NB4 (cell line): ENCODE data around the gene EPHB1.

ENCODE experiments used
- MYC ChIP-seq: IDR thresholded peaks from 2 replicates; pipeline ENCODE4 v1.6.1; 2011; ENCODE audit warnings: low read depth, low read length
- TF ChIP-seq, protein P1 (sequence below): IDR thresholded peaks from one replicate; pipeline ENCODE4 v1.5.1; 2012; ENCODE audit warnings: low read depth, low read length

DNA sequence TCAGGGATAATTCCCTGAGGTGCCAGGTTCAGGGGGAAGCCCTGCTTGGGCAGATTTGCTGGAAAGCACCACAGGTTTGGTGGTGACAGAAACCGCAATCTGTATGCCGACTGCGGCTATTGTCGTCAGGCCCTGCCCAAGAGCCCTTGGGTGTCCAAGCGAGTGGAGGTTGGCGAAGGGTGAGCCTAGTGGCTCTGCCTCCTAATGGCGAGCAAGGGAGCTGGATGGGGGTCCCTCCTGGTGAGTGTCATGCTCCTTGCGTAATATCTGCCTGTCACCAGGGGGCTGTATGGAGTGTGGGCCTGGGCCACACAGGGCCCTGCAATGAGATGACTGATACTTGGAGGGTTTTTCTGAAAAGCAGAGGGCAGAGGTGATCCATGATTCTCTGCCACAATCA, 101.6 kb downstream of the EPHB1 start:
- TF ChIP-seq MYC: no peak
- TF ChIP-seq, protein P1, sequence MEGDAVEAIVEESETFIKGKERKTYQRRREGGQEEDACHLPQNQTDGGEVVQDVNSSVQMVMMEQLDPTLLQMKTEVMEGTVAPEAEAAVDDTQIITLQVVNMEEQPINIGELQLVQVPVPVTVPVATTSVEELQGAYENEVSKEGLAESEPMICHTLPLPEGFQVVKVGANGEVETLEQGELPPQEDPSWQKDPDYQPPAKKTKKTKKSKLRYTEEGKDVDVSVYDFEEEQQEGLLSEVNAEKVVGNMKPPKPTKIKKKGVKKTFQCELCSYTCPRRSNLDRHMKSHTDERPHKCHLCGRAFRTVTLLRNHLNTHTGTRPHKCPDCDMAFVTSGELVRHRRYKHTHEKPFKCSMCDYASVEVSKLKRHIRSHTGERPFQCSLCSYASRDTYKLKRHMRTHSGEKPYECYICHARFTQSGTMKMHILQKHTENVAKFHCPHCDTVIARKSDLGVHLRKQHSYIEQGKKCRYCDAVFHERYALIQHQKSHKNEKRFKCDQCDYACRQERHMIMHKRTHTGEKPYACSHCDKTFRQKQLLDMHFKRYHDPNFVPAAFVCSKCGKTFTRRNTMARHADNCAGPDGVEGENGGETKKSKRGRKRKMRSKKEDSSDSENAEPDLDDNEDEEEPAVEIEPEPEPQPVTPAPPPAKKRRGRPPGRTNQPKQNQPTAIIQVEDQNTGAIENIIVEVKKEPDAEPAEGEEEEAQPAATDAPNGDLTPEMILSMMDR: no peak
